ENCODE data around the gene SOBP.
A peak's percentile ranks its signal among the peaks of the same experiment; 100 is the strongest.
"Not testable (repeated sequence)": the region's sequence is repeated elsewhere in the genome, so short reads cannot be mapped to it uniquely, and the experiment has no call there.

The SOBP gene

GRCh38 chr6:107489636-107490565 lies at the start of gene SOBP:
SOBP (plus strand) TSS chr6:107490117; CDS start chr6:107490617, 500 bp downstream.
- no peak for DNase-seq (ENCODE audit: low read depth in 2 of 2)

DNA sequence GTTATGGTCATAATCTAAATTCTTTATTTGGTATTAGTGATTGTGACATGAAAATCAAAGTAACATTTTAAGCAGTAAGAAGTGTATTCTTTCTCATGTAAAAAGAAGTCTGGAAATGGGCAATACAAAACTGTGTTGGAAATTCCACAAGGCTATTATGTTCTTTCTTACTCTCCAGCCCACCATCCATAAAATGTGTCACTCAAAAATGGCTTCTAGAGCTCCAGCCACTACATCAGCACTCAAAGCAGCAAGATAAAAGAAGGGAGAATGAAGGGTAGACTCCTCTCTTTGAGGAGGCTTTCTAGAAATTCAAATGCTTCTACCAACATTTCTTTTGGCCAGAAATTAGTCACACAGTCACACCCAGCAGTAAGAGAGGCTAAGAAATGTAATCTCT lies 49.0 kb upstream of the SOBP start:
- DNase-seq (ENCODE audit: low read depth in 2 of 2), result no peak

DNA sequence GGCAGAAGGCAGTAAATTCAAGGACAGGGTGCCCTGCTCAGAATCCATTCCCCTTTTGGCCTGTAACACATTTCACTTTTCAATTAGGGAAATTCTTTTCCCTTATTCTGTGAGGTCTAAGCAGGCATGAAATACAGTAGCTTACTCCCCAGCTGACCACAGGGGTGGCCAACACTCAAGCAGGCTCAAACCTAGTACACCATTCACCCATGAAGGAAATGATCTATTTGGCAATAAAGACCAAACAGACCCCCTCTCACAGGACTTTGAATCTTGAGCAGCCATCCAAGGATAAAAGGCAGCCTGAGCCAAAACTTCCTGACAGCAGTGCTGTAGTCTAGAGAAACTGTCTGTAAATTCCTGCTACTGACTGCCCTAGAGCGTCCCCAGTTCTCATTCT lies 48.2 kb upstream of the SOBP start:
- no peak for DNase-seq (ENCODE audit: low read depth in 2 of 2)

DNA sequence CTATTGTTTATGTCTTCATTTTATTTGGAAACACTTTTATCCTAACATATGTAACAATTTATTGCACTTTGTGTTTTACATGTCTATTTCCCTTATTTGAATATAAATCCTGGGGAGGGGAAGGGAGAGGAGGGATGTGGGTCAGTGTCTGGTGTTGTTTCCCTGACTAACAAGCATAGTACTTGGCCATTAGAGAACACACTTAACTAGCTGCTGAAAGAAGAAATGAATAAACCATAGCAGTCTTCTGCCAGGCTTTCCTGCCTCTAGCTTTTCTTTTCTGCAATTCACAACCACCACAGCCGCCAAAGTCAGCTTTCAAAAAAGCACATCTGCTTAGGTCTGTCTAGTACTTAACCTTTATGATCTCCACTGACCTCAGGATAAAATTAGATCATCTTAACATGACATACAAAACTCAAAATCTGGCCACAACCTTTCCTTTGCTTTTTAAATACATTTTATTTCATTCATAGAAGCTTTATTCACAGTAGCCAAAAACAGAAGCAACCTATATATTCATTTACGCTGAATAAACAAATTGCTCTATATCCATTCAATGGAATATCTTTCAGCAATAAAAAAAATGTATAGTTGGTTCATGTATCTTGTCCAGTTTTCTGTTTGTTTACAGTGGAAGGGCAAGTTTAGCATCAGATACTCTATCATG lies 46.8 kb upstream of the SOBP start:
- DNase-seq (ENCODE audit: low read depth in 2 of 2), result no peak

DNA sequence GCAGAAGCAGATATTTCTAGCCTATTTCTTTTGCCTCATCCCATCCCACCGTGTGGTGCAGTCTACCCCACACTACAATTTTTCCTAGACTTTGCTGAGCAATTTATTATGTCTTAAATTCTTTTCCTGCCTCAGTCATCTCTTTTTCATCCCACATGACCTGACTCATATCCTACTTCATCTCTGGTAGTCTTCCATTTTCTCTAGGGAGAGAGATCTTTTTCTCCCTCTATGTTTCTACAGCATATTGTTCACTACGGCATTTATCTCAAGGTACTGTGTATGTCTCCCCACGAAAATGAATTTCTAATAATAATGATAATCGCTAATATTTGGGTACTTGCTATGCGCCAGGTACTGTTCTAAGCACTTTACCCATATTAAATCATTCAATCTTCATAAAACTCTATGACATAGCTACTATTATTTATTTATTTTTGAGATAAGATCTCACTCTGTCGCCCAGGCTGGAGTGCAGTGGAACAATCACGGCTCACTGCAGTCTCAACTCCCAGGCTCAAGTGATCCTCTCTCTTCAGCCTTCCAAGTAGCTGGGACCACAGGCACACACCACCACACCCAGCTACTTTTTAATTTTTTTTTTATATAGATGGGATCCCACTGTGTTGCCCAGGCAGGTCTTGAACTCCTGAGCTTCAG lies 46.2 kb upstream of the SOBP start:
- DNase-seq (ENCODE audit: low read depth in 2 of 2), result no peak

- no peak for DNase-seq (ENCODE audit: low read depth in 2 of 2)
Observed at GRCh38 chr6:107444277-107444676, 45.6 kb upstream of the SOBP start.

GRCh38 chr6:107447663-107448216 lies 42.2 kb upstream of the SOBP start:
- DNase-seq (ENCODE audit: low read depth in 2 of 2), result no peak

GRCh38 chr6:107448776-107449175 lies 41.1 kb upstream of the SOBP start:
- no peak for DNase-seq (ENCODE audit: low read depth in 2 of 2)

GRCh38 chr6:107458672-107459282 lies 31.1 kb upstream of the SOBP start:
- no peak for DNase-seq (ENCODE audit: low read depth in 2 of 2)

- peak; percentile 96 to 99 for DNase-seq (ENCODE audit: low read depth in 2 of 2)
Observed at GRCh38 chr6:107459283-107460082, 30.4 kb upstream of the SOBP start, which contains the start of gene PDSS2. PDSS2 (minus strand) TSS chr6:107459564; CDS start chr6:107459285, 279 bp downstream.

GRCh38 chr6:107460083-107460631 lies 29.8 kb upstream of the SOBP start:
- no peak for DNase-seq (ENCODE audit: low read depth in 2 of 2)

- DNase-seq (ENCODE audit: low read depth in 2 of 2), result no peak
Observed at GRCh38 chr6:107466062-107466461, 23.9 kb upstream of the SOBP start.

- DNase-seq (ENCODE audit: low read depth in 2 of 2), result no peak
Observed at GRCh38 chr6:107470364-107470763, 19.6 kb upstream of the SOBP start.

DNA sequence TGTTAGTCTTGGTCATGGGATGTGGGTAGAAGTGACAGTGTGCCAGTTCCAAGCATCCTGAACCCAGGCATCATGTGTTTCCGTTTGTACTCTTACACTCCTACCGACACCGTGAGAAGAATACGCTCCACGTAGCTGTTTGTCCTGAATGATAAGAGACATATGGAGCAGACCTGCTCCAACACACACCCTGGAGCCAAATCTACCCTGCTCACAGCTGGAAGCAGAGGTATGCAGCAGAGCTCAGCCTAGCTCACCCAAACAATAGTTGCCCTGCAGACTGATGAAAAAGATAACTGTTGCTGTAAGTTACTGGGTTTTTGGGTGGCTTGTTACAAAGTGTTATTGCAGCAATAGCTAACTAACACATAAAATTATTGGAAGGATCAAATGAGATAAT lies 16.3 kb upstream of the SOBP start:
- no peak for DNase-seq (ENCODE audit: low read depth in 2 of 2)

DNA sequence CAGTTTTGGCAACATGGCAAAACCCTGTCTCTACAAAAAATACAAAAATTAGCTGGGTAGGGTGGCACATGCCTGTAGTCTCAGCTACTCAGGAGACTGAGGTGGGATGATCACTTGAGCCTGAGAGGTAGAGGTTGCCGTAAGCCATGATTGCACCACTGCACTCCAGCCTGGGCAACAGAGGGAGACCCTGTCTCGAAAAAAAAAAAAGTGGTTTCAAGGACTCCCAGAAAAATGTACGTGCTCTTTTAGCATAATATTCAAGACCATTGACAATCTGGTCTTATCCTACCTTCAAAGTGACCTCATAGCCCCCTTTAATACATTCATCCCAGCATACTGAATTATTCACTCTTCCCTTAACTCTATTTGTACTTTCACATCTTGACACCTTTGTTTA lies 14.6 kb upstream of the SOBP start:
- not testable (repeated sequence) for DNase-seq (ENCODE audit: low read depth in 2 of 2)

DNA sequence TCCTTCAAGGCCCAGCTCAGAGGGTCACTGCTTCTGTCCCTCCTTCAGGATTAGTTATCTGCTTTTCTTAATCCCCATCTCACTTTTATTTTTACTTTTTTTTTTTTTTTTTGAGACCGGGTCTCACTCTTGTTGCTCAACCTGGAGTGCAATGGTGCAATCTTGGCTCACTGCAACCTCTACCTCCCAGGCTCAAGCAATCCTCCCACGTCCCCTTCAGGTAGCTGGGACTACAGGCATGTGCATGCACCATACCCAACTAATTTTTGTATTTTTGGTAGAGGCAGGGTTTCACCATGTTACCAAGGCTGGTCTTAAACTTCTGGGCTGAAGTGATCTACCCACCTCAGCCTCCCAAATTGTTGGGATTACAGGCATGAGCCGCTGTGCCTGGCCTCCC lies 14.1 kb upstream of the SOBP start:
- DNase-seq (ENCODE audit: low read depth in 2 of 2), result not testable (repeated sequence)

GRCh38 chr6:107479089-107479690 lies 10.7 kb upstream of the SOBP start:
- no peak for DNase-seq (ENCODE audit: low read depth in 2 of 2)

GRCh38 chr6:107485157-107485556 lies 4.8 kb upstream of the SOBP start:
- DNase-seq (ENCODE audit: low read depth in 2 of 2), result no peak

DNA sequence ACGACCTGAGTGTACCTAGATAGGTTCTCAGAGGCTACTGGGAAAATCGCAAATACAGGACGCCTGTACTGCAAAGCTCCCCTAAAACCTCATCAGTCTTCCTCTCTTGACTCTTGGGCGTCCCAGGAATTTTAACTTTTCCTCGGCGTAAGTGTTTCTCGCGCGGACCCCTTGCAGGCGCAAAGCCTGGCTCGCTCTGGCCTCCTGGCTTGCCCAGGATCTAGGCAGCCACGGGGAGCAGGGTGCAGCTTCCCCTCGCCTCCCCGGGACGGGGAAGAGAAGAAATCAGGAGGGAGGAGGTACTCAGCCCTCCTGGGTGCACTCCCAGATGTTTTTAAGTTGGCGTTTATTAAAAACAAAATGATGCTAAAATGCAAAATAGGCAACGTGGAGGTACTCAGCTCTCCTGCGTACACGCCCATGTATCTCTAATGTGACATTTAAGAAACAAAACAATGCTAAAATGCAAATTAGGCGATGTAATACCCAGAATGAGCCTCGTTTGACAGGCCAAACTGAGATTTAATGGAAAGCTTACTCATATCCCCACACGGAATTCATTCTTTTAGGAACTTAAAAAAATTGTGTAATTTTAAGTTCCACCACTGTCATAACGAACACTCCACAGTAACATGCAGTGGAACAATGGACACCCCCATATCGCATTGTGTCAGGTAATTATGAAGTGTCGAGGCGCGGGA lies 1.6 kb upstream of the SOBP start:
- no peak for DNase-seq (ENCODE audit: low read depth in 2 of 2)
